GM12874 (cell line): ENCODE measurements around the gene NRDE2.

ENCODE experiments used
- CTCF ChIP-seq: IDR thresholded peaks from 2 replicates; pipeline ENCODE4 v1.5.1; 2011; ENCODE audit warnings: low read depth, mild to moderate bottlenecking, control low read depth, low read length, moderate library complexity; ENCODE audit not compliant: insufficient read depth

Gene NRDE2

GRCh38 chr14:90368946-90369721 lies 37.4 kb upstream of the NRDE2 start:
- no peak for TF ChIP-seq CTCF

- TF ChIP-seq CTCF: no peak
Measured at GRCh38 chr14:90362558-90362896, 30.8 kb upstream of the NRDE2 start.

- TF ChIP-seq CTCF: no peak
Measured at GRCh38 chr14:90361865-90362557, 30.3 kb upstream of the NRDE2 start.

- no peak for TF ChIP-seq CTCF
Measured at GRCh38 chr14:90358359-90358758, 26.6 kb upstream of the NRDE2 start.

- TF ChIP-seq CTCF: no peak
Measured at GRCh38 chr14:90356925-90357324, 25.2 kb upstream of the NRDE2 start.

- TF ChIP-seq CTCF: no peak
Measured at GRCh38 chr14:90355540-90356518, 24.1 kb upstream of the NRDE2 start.
